Fibroblast of skin of back (primary cell): ENCODE measurements around the gene REP15.
"Not testable (repeated sequence)": the region's sequence is repeated elsewhere in the genome, so short reads cannot be mapped to it uniquely, and the experiment has no call there.

Experiments used
- DNase-seq: peaks from one replicate; pipeline ENCODE4 v3.0.0-alpha.2; 2013

The REP15 gene

DNA sequence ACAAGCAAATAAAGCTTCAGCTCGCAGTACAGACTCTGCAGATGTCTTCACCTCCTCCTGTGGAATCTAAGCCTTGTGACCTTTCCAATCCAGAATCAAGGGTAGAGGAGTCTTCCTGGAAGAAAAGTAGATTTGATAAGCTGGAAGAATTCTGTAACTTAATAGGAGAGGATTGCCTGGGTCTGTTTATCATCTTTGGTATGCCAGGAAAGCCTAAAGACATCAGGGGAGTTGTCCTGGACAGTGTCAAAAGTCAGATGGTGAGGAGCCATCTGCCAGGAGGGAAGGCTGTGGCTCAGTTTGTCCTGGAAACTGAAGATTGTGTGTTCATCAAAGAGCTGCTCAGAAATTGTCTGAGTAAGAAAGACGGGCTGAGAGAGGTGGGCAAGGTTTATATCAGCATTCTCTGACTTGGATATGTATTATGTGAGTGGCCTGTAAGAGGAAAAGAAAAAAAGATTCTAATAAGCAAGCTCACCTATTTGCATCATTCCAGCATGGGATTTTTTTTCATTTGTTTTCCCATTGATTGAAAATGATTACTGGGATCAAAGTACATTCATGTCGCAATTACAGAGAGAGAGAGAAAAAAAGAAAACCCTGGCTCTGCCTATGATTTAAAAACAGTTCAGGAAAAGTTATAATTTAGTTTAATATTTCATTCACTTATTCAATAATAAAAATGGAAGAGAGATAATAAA lies 767 bp downstream of the REP15 start:
- DNase-seq, result no peak

DNA sequence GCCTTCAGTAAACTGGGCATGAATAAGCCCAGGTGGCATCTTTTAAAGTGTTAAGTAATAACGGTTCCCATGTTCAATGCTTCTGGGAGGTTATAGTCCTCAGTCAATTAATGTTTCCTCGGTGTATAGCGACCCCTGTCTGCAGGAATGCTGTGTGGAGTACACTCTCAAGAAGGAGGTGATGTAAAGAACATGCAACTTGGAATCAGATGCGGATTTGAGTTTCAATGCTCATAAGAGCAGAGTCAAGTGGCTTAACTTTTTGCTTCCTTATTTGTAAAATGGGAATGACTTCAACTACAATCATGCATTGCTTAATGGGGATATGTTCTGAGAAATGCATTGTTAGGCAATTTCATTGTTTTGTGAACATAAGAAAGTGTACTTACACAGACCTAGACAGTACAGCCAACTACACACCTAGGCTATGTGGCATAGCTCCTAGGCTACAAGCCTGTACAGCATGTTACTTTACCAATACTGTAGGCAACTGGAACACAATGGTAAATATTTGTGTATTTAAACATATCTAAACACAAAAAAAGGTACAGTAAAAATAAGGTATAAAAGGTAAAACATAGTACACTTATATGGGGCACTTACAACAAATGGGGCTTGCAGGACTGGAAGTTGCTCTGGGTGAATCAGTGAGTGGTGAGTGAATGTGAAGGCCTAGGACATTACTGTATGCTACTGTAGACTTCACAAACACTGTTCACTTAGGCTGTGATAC lies 7.6 kb downstream of the REP15 start:
- peak; percentile 88 for DNase-seq

DNA sequence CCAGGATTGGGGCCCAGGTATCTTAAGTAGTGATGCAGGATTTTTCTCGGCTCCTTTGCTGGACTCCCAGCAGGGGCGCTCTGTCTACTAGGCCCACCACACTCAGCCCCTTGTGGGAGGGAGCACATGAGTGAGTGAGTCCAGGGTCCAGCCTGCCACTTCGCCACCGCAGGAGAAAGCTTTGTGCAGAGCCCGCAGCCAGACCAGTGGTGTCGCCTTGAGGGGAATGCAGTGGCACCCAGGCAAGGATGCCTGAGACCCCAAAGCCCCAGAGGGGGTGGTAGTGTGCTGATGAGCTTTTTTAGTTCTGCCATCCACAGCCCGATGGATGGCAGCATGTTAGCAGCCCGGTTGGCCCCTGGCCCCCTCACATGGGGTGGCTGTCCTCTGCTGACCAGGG lies 9.0 kb downstream of the REP15 start:
- DNase-seq, result no peak

DNA sequence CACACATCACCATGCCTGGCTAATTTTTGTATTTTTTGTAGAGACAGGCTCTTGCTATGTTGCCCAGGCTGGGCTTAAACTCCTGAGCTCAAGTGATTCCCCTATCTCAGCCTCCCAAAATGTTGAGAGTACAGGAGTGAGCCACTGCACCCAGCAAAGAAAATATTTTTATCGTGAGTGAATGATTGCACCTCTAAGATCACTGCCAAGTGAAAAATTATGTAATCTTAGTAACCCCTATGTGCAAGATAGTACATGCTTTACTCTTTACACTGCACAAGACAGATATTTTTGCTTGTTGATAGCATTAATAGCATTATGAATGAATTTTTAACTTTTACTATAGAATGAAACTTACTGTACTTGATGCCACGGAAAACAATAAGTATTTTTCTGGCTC lies 11.0 kb downstream of the REP15 start:
- DNase-seq, result no peak

DNA sequence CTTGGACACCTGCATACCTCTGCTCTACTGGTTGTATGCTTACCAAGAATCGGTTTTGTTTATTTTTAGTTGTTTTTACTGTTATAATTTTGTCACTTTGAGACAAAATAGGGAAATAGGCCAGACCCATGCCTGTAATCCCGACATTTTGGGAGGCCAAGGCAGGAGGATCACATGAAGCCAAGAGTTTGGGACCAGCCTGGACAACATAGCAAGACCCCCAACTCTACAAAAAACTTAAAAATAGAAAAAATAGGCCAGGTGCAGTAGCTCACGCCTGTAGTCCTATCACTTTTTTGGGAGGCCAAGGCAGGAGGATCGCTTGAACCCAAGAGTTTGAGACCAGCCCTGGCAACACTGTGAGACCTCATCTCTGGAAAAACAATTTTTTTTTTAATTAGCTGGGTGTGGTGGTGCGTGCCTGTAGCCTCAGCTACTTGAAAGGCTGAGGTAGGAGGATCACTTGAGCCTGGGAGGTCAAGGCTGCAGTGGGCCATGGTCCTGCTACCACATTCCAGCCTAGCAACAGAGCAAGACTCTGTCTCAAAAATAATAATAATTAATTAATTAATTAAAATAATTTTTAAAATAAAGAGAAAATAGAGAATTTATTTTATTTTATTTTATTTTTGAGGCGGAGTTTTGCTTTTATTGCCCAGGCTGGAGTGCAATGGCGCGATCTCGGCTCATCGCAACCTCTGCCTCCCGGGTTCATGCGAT lies 13.1 kb downstream of the REP15 start:
- DNase-seq, result no peak

DNA sequence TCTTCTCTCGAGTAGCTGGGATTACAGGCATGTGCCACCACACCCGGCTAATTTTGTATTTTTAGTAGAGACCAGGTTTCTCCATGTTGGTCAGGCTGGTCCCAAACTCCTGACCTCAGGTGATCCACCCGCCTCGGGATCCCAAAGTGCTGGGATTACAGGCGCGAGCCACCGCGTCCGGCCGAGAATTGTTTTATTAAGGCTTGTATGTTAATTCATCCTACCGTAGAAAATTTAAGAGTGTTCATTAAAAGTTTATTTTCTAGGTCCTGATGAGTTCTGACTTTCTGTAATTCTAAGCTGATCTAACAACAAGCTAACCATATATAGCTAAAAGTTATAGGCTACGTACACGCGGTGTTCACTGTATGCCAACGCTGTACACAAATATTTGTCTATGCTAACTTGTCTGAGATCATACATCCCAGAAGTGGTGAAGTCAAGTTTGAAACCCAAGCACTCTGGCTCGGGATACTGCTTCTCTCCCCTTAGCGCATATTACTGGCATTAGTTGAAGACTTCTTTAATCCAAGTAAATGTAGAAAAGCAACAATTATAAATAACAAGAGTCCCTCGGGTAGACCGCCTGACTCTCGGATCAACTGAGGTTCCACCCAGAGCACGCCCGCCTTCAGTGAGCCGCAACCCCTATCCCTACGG lies 13.8 kb downstream of the REP15 start:
- DNase-seq, result peak; percentile 64

DNA sequence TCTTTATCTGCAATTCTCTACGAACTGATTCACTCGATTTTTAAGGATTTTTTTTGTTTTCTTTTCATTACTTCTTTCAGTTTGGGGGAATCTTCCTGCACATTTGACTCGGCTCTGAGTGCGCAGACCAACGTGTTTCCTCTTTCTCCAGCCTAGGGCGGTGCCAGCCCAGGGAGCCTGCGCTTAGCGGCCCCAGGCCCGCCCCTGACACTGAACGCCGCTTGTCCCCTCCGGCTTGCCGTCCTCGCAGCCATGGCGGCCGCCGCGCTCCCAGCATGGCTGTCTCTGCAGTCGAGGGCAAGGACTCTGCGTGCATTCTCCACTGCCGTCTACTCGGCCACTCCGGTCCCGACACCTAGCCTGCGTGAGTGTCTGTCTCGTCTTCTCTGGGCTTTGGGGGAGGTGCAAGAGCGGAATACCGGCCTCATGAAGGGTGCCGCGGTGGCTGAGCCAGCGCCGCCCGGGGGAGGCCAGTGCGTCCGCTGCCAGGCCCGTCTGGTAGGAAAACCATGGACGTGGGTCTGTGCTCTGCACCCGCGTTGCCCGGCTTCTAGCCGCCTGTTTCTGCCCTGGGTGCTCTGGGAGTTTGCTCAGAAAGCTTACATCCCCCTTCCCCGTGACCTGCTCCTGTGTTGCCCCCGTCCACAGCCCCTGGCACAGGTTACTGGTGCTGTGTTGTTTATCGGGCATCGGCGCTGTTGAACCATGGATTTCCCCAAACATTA lies 14.5 kb downstream of the REP15 start, which contains the start of gene MRPS35:
Gene MRPS35, plus strand, starts transcription at position 241 of the 725 bp plus-strand sequence. Its CDS starts 12 bp downstream, at position 253.
- peak; percentile 94 for DNase-seq

DNA sequence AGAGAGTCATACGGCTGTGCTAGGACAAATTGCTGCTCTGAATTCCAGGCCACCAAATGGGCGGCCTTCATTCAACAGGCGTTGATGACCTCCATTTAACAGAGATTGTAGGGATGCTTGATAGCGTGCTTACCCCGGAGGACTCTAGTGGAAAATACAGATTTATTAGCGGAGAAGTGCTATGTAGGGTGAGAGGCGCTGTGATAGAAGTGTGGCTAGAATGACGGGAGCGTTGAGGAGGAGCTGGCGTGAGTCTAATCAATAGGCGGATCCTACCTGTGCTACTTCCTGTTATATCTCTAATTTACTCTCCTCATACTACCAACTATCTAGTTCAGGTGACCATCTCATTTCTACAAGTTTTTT lies 15.1 kb downstream of the REP15 start:
- DNase-seq, result no peak

DNA sequence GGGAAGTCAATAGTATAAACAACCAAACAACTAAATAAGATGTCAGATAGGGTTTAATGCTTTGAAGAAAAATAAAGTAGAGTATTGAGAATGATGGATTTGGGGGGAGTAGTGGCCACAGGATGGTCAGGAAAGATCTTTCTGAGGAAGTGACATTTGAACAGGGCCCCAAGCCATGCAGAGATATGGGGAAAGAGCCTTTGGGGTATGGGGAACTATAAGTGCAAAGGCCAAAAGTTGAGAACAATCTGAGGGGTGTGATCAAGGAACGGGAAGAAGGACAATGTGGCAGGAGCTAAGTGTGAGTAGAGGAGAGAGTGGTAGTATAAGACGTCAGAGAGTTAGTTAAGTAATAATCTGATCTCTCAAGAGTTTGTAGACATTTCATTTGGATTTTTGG lies 15.7 kb downstream of the REP15 start:
- DNase-seq, result no peak

DNA sequence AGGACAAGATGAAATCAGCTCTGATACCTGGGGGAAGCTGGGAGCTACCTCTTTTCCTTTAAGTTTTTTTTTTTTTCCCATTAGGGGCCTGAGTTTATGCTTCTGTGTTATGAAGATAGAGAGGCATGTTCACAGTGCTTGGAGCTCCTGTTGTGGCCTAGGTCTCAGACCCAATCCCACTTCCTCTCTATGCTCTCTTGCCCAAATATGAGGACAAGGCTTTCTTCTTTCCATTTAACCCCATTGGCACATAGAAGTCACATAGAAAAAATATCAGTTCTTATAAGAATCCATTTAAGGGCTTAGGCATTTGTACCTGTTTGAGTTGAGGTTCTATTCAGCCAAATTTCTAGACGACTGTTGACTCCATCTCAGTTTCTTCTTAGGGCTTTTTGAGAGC lies 27.0 kb downstream of the REP15 start:
- DNase-seq, result no peak

DNA sequence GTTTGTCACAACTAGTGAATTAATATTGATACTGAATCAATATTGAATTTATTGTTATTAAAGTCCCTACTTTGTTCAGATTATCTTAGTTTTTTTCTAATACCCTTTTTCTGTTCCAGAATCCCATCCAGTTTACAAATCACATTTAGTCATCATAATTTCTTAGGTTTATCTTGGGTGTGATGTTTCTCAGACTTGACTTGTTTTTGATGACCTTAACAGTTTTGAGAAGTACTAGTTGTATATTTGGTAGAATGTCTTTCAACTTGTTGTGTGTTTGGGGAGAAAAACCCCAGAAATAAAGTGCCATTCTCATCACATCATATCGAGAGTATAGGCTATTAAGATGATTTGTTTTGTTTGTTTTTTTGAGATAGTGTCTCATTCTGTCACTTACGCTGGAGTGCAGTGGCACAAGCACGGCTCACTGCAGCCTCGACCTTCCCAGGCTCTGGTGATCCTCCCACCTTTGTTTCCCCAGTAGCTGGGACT lies 33.9 kb downstream of the REP15 start:
- no peak for DNase-seq

DNA sequence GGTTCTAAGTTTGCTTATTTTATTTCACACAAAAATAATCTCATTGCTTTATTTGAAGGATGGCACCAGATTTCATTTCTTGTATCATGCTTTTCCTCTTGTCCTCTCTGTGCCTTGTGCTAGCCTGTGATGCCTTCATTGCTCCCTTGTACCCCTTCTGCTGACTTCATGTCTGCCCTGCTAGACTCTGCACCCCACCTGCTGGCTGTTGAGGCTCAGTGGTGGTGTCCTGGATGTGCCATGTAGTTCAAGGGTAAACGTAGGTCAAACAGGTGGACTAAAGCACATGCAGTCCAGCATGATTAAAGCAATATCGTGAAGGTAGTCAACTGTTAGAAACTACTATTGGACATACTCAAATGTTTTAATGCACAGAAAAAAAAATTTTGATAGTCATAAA lies 36.0 kb downstream of the REP15 start:
- DNase-seq, result no peak

DNA sequence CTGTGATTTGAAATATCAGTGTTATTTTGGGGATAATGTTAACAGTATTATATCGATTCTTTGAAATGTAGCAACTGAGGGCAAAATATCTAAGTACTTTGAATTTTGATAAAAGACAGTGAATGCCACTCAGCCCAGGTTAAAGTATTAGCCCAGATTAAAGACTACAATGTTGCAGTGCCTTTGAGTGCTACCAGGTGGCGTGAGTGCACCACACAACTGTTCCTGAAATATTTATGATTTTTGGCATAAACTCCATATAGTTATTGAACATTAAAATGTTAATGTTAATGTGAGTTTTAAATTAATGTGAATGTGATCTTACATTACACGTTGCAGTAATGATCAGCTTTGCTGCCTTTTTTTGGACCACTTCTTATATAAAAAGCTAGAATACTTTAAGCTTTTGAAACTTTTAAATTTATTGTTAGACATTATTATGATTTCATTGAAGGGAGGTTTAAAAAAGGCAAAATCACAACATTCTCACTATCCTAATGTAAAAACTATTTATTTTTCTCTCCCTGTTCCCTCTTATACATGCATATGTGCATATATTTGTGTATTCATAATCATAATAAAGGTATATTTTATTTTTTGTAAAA lies 36.9 kb downstream of the REP15 start:
- peak; percentile 20 for DNase-seq

DNA sequence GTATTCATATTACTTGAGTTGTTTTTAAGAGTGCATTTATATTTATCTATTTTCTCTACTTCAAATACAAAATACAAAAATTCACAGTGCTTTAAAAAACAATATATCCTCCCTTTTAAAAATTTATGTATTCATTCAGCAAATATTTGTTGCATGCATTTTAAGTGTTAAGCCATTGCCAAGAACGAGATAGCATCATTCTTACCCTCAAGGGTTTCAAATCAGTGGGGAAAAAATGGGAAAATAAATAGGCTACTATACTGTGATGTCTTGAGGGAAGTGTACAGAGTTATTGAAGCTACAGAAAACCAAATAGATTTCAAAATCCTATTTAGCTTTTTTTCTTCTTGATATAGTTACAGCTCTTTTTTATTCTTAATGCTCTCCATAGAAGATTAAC lies 37.5 kb downstream of the REP15 start:
- no peak for DNase-seq

DNA sequence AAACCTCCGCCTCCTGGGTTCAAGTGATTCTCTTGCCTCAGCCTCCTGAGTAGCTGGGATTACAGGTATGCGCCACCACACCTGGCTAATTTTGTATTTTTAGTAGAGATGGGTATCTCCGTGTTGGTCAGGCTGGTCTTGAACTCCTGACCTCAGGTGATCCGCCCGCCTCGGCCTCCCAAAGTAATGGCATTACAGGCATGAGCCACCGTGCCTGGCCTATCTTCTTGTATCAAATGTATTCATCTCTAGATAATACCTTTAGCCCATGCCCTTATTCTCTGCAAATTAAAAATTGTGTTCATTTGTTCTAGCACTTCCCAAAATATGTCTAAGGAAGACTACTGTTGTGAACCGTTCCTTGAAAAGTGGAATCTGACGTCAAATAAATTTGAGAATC lies 38.1 kb downstream of the REP15 start:
- not testable (repeated sequence) for DNase-seq

DNA sequence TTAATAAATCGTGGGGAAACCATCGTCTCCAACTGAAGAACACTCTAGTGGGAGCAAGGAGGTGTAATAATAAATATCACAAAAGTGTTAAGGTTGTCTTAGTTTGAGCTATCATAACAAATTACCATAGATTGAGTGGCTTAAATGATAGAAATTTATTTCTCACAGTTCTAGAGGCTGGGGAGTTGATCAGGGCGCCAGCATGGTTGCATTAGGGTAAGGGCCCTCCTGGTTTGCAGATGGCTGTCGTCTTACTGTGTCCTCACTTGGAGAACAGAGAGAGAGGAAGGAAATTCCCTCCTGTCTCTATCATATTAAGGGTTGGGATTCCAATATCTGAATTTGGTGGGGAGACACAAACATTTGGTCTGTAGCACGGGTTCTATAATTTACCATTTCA lies 47.4 kb downstream of the REP15 start:
- no peak for DNase-seq

DNA sequence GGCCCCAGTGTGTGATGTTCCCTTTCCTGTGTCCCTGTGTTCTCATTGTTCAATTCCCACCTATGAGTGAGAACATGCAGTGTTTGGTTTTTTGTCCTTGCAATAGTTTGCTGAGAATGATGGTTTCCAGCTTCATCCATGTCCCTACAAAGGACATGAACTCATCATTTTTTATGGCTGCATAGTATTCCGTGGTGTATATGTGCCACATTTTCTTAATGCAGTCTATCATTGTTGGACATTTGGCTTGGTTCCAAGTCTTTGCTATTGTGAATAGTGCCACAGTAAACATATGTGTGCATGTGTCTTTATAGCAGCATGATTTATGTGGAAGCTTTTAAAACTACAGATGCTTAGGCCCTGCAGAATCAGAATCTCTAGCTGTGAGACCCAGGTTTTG lies 49.5 kb downstream of the REP15 start:
- DNase-seq, result not testable (repeated sequence)
